ENCODE measurements around the gene COQ8B.
A peak's percentile ranks its signal among the peaks of the same experiment; 100 is the strongest.

The COQ8B gene

GRCh38 chr19:40717880-40718773 lies 1.4 kb upstream of the COQ8B start:
- no peak for DNase-seq (ENCODE audit: low read depth)

- no peak for DNase-seq (ENCODE audit: low read depth)
Observed at GRCh38 chr19:40717325-40717879, 716 bp upstream of the COQ8B start.

GRCh38 chr19:40716031-40716481 lies 630 bp downstream of the COQ8B start:
- DNase-seq (ENCODE audit: low read depth) = peak; percentile 43

- peak; percentile 85 for DNase-seq (ENCODE audit: low read depth)
Observed at GRCh38 chr19:40714441-40715299, 2.0 kb downstream of the COQ8B start.

- DNase-seq (ENCODE audit: low read depth) = no peak
Observed at GRCh38 chr19:40713939-40714338, 2.7 kb downstream of the COQ8B start.

- DNase-seq (ENCODE audit: low read depth) = no peak
Observed at GRCh38 chr19:40709817-40710216, 6.9 kb downstream of the COQ8B start.

GRCh38 chr19:40707615-40708014 lies 9.1 kb downstream of the COQ8B start:
- DNase-seq (ENCODE audit: low read depth) = no peak

- DNase-seq (ENCODE audit: low read depth) = no peak
Observed at GRCh38 chr19:40705950-40706619, 10.6 kb downstream of the COQ8B start.

GRCh38 chr19:40705362-40705651 lies 11.4 kb downstream of the COQ8B start:
- no peak for DNase-seq (ENCODE audit: low read depth)

GRCh38 chr19:40704491-40705361 lies 12.0 kb downstream of the COQ8B start:
- no peak for DNase-seq (ENCODE audit: low read depth)

GRCh38 chr19:40703029-40703755 lies 13.5 kb downstream of the COQ8B start:
- no peak for DNase-seq (ENCODE audit: low read depth)

GRCh38 chr19:40702337-40703012 lies 14.2 kb downstream of the COQ8B start:
- DNase-seq (ENCODE audit: low read depth) = no peak

- no peak for DNase-seq (ENCODE audit: low read depth)
Observed at GRCh38 chr19:40701758-40702157, 14.9 kb downstream of the COQ8B start.

- no peak for DNase-seq (ENCODE audit: low read depth)
Observed at GRCh38 chr19:40700083-40700482, 16.6 kb downstream of the COQ8B start.

GRCh38 chr19:40697007-40697406 lies 19.7 kb downstream of the COQ8B start:
- DNase-seq (ENCODE audit: low read depth) = no peak

- DNase-seq (ENCODE audit: low read depth) = no peak
Observed at GRCh38 chr19:40695881-40696280, 20.8 kb downstream of the COQ8B start.

- DNase-seq (ENCODE audit: low read depth) = no peak
Observed at GRCh38 chr19:40693896-40694295, 22.8 kb downstream of the COQ8B start.

GRCh38 chr19:40693150-40693788 lies 23.4 kb downstream of the COQ8B start:
- DNase-seq (ENCODE audit: low read depth) = no peak

- DNase-seq (ENCODE audit: low read depth) = no peak
Observed at GRCh38 chr19:40692212-40692551, 24.5 kb downstream of the COQ8B start.
